HAP-1 (cell line): Measurements from ENCODE around the gene SH3RF2.

Experiments
- DNase-seq, 2 experiments: peaks; one replicate each; pipeline ENCODE4 v3.0.0-alpha.2; 2016 to 2020; ENCODE audit warnings: low spot score in 2 of 2
- H3K27me3 ChIP-seq: fragments of 250-450 bp; sonication (Bioruptor Pico); 2 replicates; pipeline ENCODE4 v1.5.1; 2020; ENCODE audit warnings: low read depth, mild to moderate bottlenecking, moderate library complexity
- H3K36me3 ChIP-seq: fragments of 250-450 bp; sonication (Bioruptor Pico); replicated peaks from 2 replicates; pipeline ENCODE4 v1.5.1; 2020; ENCODE audit warnings: mild to moderate bottlenecking
- H3K4me1 ChIP-seq: fragments of 250-450 bp; sonication (Bioruptor Pico); 2 replicates; pipeline ENCODE4 v1.5.1; 2020; ENCODE audit warnings: mild to moderate bottlenecking
- H3K4me3 ChIP-seq: fragments of 250-450 bp; sonication (Bioruptor Pico); 2 replicates; pipeline ENCODE4 v1.5.1; 2020; ENCODE audit warnings: mild to moderate bottlenecking, moderate library complexity
- H3K9me3 ChIP-seq: fragments of 250-450 bp; sonication (Bioruptor Pico); 2 replicates; pipeline ENCODE4 v1.5.1; 2020; ENCODE audit warnings: mild to moderate bottlenecking, moderate library complexity
- in situ Hi-C: fragments of 300-500 bp; cut with MboI; formaldehyde crosslinking; loops from 3 replicates; pipeline ENCODE4 v1.14.3; 2020; ENCODE audit warnings: low sequenced_read_pairs, inconsistent platforms, mixed read lengths

SH3RF2 gene

GRCh38 chr5:146018514-146019375 is 82.4 kb downstream of the SH3RF2 start:
- Histone ChIP-seq H3K4me3 (no peak overlapping the region), H3K27me3 (0 out of 2 replicates have a peak, but pooled peaks cover 3% of the 10 kb centered on the region), H3K36me3 (no peaks in the 10 kb centered on the region), H3K4me1 (peaks cover 10% of the 10 kb centered on the region), H3K9me3 (no peaks in the 10 kb centered on the region)
- in situ Hi-C loops = no loop called here
- no peak for DNase-seq

- in situ Hi-C loops = no loop called here
- H3K36me3 ChIP-seq = no peaks in the 10 kb centered on the region
- no peak for DNase-seq
- H3K27me3 ChIP-seq = 0 out of 2 replicates have a peak, but pooled peaks cover 3% of the 10 kb centered on the region
- peaks cover 12% of the 10 kb centered on the region for H3K4me1 ChIP-seq
- no peak overlapping the region for H3K4me3 ChIP-seq
- no peaks in the 10 kb centered on the region for H3K9me3 ChIP-seq
Measured at GRCh38 chr5:146020100-146020499, 83.7 kb downstream of the SH3RF2 start.

GRCh38 chr5:146024034-146024433 is 87.7 kb downstream of the SH3RF2 start:
- peak in 1 of 2 experiments; percentile 15 for DNase-seq
- no peaks in the 10 kb centered on the region for H3K9me3 ChIP-seq
- H3K27me3 ChIP-seq = 0 out of 2 replicates have a peak, but pooled peaks cover under 1% of the 10 kb centered on the region
- in situ Hi-C loops = no loop called here
- no peak overlapping the region for H3K4me3 ChIP-seq
- H3K36me3 ChIP-seq = no peaks in the 10 kb centered on the region
- peaks cover 22% of the 10 kb centered on the region for H3K4me1 ChIP-seq

GRCh38 chr5:146025114-146025680 is 88.8 kb downstream of the SH3RF2 start:
- in situ Hi-C loops = no loop called here

GRCh38 chr5:146025681-146026080 is 89.3 kb downstream of the SH3RF2 start:
- DNase-seq = no peak
- Histone ChIP-seq H3K4me3 (no peak overlapping the region), H3K9me3 (no peaks in the 10 kb centered on the region), H3K36me3 (no peaks in the 10 kb centered on the region), H3K27me3 (no peaks in the 10 kb centered on the region), H3K4me1 (peaks cover 22% of the 10 kb centered on the region)
- in situ Hi-C loops = no loop called here

More at GRCh38 chr5:146025114-146025680, 88.8 kb downstream of the SH3RF2 start:
- no peaks in the 10 kb centered on the region for H3K9me3 ChIP-seq
- H3K27me3 ChIP-seq = no peaks in the 10 kb centered on the region
- no peak overlapping the region for H3K4me3 ChIP-seq
- no peaks in the 10 kb centered on the region for H3K36me3 ChIP-seq
- peak; percentile 78 to 90 for DNase-seq
- H3K4me1 ChIP-seq = peaks cover 22% of the 10 kb centered on the region

- DNase-seq = peak; percentile 78 to 93
- in situ Hi-C loops = no loop called here
Measured at GRCh38 chr5:146026307-146027010, 90.1 kb downstream of the SH3RF2 start.

GRCh38 chr5:146027751-146028150 is 91.4 kb downstream of the SH3RF2 start:
- H3K36me3 ChIP-seq = no peaks in the 10 kb centered on the region
- peaks cover 22% of the 10 kb centered on the region for H3K4me1 ChIP-seq
- in situ Hi-C loops = no loop called here
- H3K9me3 ChIP-seq = no peaks in the 10 kb centered on the region
- DNase-seq = no peak
- H3K4me3 ChIP-seq = no peak overlapping the region
- H3K27me3 ChIP-seq = no peaks in the 10 kb centered on the region

More at GRCh38 chr5:146026307-146027010, 90.1 kb downstream of the SH3RF2 start:
- Histone ChIP-seq H3K36me3 (no peaks in the 10 kb centered on the region), H3K4me3 (no peak overlapping the region), H3K27me3 (no peaks in the 10 kb centered on the region), H3K9me3 (no peaks in the 10 kb centered on the region), H3K4me1 (peaks cover 22% of the 10 kb centered on the region)

GRCh38 chr5:146032911-146033310 is 96.5 kb downstream of the SH3RF2 start:
- H3K4me1 ChIP-seq = no peaks in the 10 kb centered on the region
- H3K27me3 ChIP-seq = no peaks in the 10 kb centered on the region
- H3K4me3 ChIP-seq = no peak overlapping the region
- H3K36me3 ChIP-seq = no peaks in the 10 kb centered on the region
- no peaks in the 10 kb centered on the region for H3K9me3 ChIP-seq
- no peak for DNase-seq
- in situ Hi-C loops = no loop called here

GRCh38 chr5:146034127-146034526 is 97.7 kb downstream of the SH3RF2 start:
- Histone ChIP-seq H3K9me3 (no peaks in the 10 kb centered on the region), H3K36me3 (no peaks in the 10 kb centered on the region), H3K4me1 (no peaks in the 10 kb centered on the region), H3K4me3 (no peak overlapping the region), H3K27me3 (no peaks in the 10 kb centered on the region)
- DNase-seq = no peak
- in situ Hi-C loops = no loop called here

GRCh38 chr5:146034605-146035004 is 98.2 kb downstream of the SH3RF2 start:
- no peak for DNase-seq
- in situ Hi-C loops = no loop called here
- H3K4me3 ChIP-seq = no peak overlapping the region
- H3K9me3 ChIP-seq = no peaks in the 10 kb centered on the region
- H3K36me3 ChIP-seq = no peaks in the 10 kb centered on the region
- no peaks in the 10 kb centered on the region for H3K27me3 ChIP-seq
- H3K4me1 ChIP-seq = no peaks in the 10 kb centered on the region

GRCh38 chr5:146039420-146039819 is 103.0 kb downstream of the SH3RF2 start:
- Histone ChIP-seq H3K4me3 (no peak overlapping the region), H3K36me3 (no peaks in the 10 kb centered on the region), H3K4me1 (no peaks in the 10 kb centered on the region), H3K9me3 (no peaks in the 10 kb centered on the region), H3K27me3 (no peaks in the 10 kb centered on the region)
- in situ Hi-C loops = no loop called here
- no peak for DNase-seq

- Histone ChIP-seq H3K4me1 (no peaks in the 10 kb centered on the region), H3K9me3 (no peaks in the 10 kb centered on the region), H3K27me3 (no peaks in the 10 kb centered on the region), H3K36me3 (no peaks in the 10 kb centered on the region), H3K4me3 (no peak overlapping the region)
- in situ Hi-C loops = loop anchor here (10.0 kb wide), 1 partner anchor 206 kb away; the partner anchor contains the start of gene PRELID2
- no peak for DNase-seq
Measured at GRCh38 chr5:146040527-146040926, 104.1 kb downstream of the SH3RF2 start.

GRCh38 chr5:146041180-146041789 is 104.9 kb downstream of the SH3RF2 start:
- Histone ChIP-seq H3K4me3 (no peak overlapping the region), H3K9me3 (no peaks in the 10 kb centered on the region), H3K4me1 (no peaks in the 10 kb centered on the region), H3K27me3 (no peaks in the 10 kb centered on the region), H3K36me3 (no peaks in the 10 kb centered on the region)
- DNase-seq = peak in 1 of 2 experiments; percentile 38
- in situ Hi-C loops = loop anchor here (10.0 kb wide), 1 partner anchor 206 kb away; the partner anchor contains the start of gene PRELID2
